OCI-LY3 (cell line): ENCODE data around the gene HLTF.

ENCODE experiments used
- CTCF ChIP-seq: fragments of 200-600, 300-600 bp; sonication (generic); IDR thresholded peaks from 2 replicates; pipeline ENCODE4 v1.5.1; 2014; ENCODE audit warnings: antibody characterized with exemption, low read length, low read depth
- EZH2phosphoT487 ChIP-seq: fragments of 200-600 bp; shearing (Covaris generic); IDR thresholded peaks from 2 replicates; pipeline ENCODE4 v1.6.1; 2018; ENCODE audit warnings: antibody characterized with exemption, mixed run types, low read depth

GRCh38 chr3:149005416-149005815 lies 80.9 kb downstream of the HLTF start:
- no peak for TF ChIP-seq CTCF
- no peak for TF ChIP-seq EZH2phosphoT487
